Fibroblast of lung (primary cell): ENCODE results near the gene NDUFB3. TPM values are rescaled to one million over a fixed set of nuclear protein-coding genes. Genes with fewer than 3 reads are reported as not detected.

Experiments
- DNase-seq, 2 donors: peaks; one replicate each; pipeline versions ENCODE4 v3.0.0 to v3.0.0-alpha.2; 2010; ENCODE audit warnings: low read depth in 2 of 2
- H2AFZ ChIP-seq: 2 replicates; pipeline ENCODE4 v1.5.1; 2012; ENCODE audit warnings: low read length, control low read depth, inconsistent platforms
- H3K27ac ChIP-seq: 2 replicates; pipeline ENCODE4 v1.5.1; 2011; ENCODE audit warnings: low read length, control low read depth; ENCODE audit not compliant: insufficient read depth
- H3K27me3 ChIP-seq: 2 replicates; pipeline ENCODE4 v1.5.1; 2011; ENCODE audit warnings: mild to moderate bottlenecking, low read length; ENCODE audit not compliant: control insufficient read depth, insufficient read depth
- H3K36me3 ChIP-seq: 2 replicates; pipeline ENCODE4 v1.5.1; 2011; ENCODE audit warnings: low read length; ENCODE audit not compliant: control insufficient read depth, insufficient read depth
- H3K4me1 ChIP-seq: 2 replicates; pipeline ENCODE4 v1.5.1; 2011; ENCODE audit warnings: low read length; ENCODE audit not compliant: control insufficient read depth, insufficient read depth; ENCODE audit errors: extremely low read depth
- H3K4me2 ChIP-seq: 2 replicates; pipeline ENCODE4 v1.5.1; 2011; ENCODE audit warnings: low read length, control low read depth; ENCODE audit not compliant: insufficient read depth; ENCODE audit errors: extremely low read depth
- H3K4me3 ChIP-seq, 4 experiments: fragments of 200-600 bp in 1 of 4; sonication (generic) in 1 of 4; replicated peaks in 1 of 4; 2 replicates each; pipeline ENCODE4 v1.5.1; 2011 to 2016; ENCODE audit warnings: low read length in 4 of 4, low read depth in 3 of 4, mild to moderate bottlenecking in 3 of 4, control low read depth in 2 of 4, inconsistent platforms in 1 of 4, mixed read lengths in 1 of 4; ENCODE audit not compliant: insufficient read depth in 1 of 4; ENCODE audit errors: control extremely low read depth in 1 of 4
- H3K79me2 ChIP-seq: 2 replicates; pipeline ENCODE4 v1.5.1; 2012; ENCODE audit warnings: mild to moderate bottlenecking, low read length, inconsistent platforms; ENCODE audit not compliant: control insufficient read depth, insufficient read depth
- H3K9ac ChIP-seq: 2 replicates; pipeline ENCODE4 v1.5.1; 2011; ENCODE audit warnings: mild to moderate bottlenecking, low read length, control low read depth; ENCODE audit not compliant: insufficient read depth
- H3K9me3 ChIP-seq: 2 replicates; pipeline ENCODE4 v1.5.1; 2012; ENCODE audit warnings: low read depth, low read length; ENCODE audit not compliant: control insufficient read depth, insufficient read depth
- H4K20me1 ChIP-seq: 2 replicates; pipeline ENCODE4 v1.5.1; 2011; ENCODE audit warnings: low read length; ENCODE audit not compliant: control insufficient read depth, insufficient read depth; ENCODE audit errors: extremely low read depth
- EZH2 ChIP-seq: IDR thresholded peaks from 2 replicates; pipeline ENCODE4 v1.5.1; 2012; ENCODE audit warnings: low read length, control low read depth, mild to moderate bottlenecking; ENCODE audit errors: missing control alignments
- polyA plus RNA-seq, 2 donors: library from polyadenylated mRNA; depleted of rRNA in 1 of 2; stranded (reverse) in 1 of 2; unstranded in 1 of 2; fragments of >200 nt; gene quantifications; 2 replicates each; pipeline ENCODE4 v1.2.1, GENCODE V29; 2011 to 2012; ENCODE audit warnings: missing spikeins in 1 of 2
- total RNA-seq: library from RNA; depleted of rRNA; stranded (reverse); fragments of >200 nt; gene quantifications from 2 replicates; pipeline ENCODE4 v1.2.1, GENCODE V29; 2014
- TF ChIP-seq, protein P1 (sequence below), 2 donors: IDR thresholded peaks in 1 of 2; conservative IDR thresholded peaks in 1 of 2; 1 replicate in 1 of 2; 2 replicates in 1 of 2; pipeline ENCODE4 v1.5.1; 2011 to 2012; ENCODE audit warnings: low read length in 2 of 2, control low read depth in 1 of 2, inconsistent platforms in 1 of 2, low read depth in 1 of 2, mild to moderate bottlenecking in 1 of 2

The NDUFB3 gene
- total and polyA plus RNA-seq, 2 donors (not counting 1 experiment from before 2014, with no cell fraction given), result 77.5 to 121 TPM

DNA sequence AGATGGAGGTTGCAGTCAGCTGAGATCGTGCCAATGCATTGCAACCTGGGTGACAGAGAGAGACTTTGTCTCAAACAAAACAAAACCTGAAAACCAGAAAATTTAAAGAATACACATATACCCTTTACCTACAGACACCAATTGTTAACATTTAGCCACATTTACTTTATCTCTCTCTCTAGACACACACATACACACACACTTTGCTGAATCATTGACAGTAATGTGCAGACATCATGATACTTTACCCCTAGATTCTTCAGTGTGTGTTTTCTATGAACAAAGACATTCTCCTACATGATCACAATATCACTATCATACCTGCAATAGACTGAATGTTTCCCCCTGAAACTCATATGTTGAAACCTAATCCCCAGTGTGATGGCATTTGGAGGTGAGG is 34.0 kb downstream of the NDUFB3 start:
- no peak for TF ChIP-seq EZH2
- TF ChIP-seq, protein P1, sequence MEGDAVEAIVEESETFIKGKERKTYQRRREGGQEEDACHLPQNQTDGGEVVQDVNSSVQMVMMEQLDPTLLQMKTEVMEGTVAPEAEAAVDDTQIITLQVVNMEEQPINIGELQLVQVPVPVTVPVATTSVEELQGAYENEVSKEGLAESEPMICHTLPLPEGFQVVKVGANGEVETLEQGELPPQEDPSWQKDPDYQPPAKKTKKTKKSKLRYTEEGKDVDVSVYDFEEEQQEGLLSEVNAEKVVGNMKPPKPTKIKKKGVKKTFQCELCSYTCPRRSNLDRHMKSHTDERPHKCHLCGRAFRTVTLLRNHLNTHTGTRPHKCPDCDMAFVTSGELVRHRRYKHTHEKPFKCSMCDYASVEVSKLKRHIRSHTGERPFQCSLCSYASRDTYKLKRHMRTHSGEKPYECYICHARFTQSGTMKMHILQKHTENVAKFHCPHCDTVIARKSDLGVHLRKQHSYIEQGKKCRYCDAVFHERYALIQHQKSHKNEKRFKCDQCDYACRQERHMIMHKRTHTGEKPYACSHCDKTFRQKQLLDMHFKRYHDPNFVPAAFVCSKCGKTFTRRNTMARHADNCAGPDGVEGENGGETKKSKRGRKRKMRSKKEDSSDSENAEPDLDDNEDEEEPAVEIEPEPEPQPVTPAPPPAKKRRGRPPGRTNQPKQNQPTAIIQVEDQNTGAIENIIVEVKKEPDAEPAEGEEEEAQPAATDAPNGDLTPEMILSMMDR (conservative IDR thresholded peaks at IDR 0.05 in 1 of 2, IDR thresholded peaks at IDR 0.05 in 1 of 2; ENCODE audit: low read depth in 1 of 2, low read length in 2 of 2), result no peak
- Histone ChIP-seq H3K4me3 (no peak overlapping the region), H3K4me2 (no peak overlapping the region), H3K9me3 (no peaks in the 10 kb centered on the region), H4K20me1 (no peaks in the 10 kb centered on the region), H3K27me3 (no peaks in the 10 kb centered on the region), H3K4me1 (no peaks in the 10 kb centered on the region), H3K79me2 (no peaks in the 10 kb centered on the region), H3K27ac (no peak overlapping the region), H2AFZ (no peak overlapping the region), H3K9ac (no peak overlapping the region), H3K36me3 (no peaks in the 10 kb centered on the region)
- DNase-seq, result no peak

- TF ChIP-seq, protein P1 (conservative IDR thresholded peaks at IDR 0.05 in 1 of 2, IDR thresholded peaks at IDR 0.05 in 1 of 2; ENCODE audit: low read depth in 1 of 2, low read length in 2 of 2), result no peak
- TF ChIP-seq EZH2, result no peak
Measured at GRCh38 chr2:201107624-201108023, 35.8 kb downstream of the NDUFB3 start.

GRCh38 chr2:201108341-201108740 is 36.5 kb downstream of the NDUFB3 start:
- Histone ChIP-seq H3K4me3 (no peak overlapping the region), H3K9me3 (no peaks in the 10 kb centered on the region), H3K27ac (no peak overlapping the region), H3K36me3 (no peaks in the 10 kb centered on the region), H3K9ac (no peak overlapping the region), H4K20me1 (no peaks in the 10 kb centered on the region), H3K79me2 (no peaks in the 10 kb centered on the region), H3K27me3 (no peaks in the 10 kb centered on the region), H2AFZ (no peak overlapping the region), H3K4me1 (no peaks in the 10 kb centered on the region), H3K4me2 (no peak overlapping the region)
- TF ChIP-seq EZH2, result no peak
- TF ChIP-seq, protein P1 (conservative IDR thresholded peaks at IDR 0.05 in 1 of 2, IDR thresholded peaks at IDR 0.05 in 1 of 2; ENCODE audit: low read depth in 1 of 2, low read length in 2 of 2), result no peak
- DNase-seq, result no peak

More at GRCh38 chr2:201107624-201108023, 35.8 kb downstream of the NDUFB3 start:
- H3K36me3 ChIP-seq, result no peaks in the 10 kb centered on the region
- no peaks in the 10 kb centered on the region for H3K27me3 ChIP-seq
- no peak overlapping the region for H3K4me2 ChIP-seq
- no peak overlapping the region for H3K4me3 ChIP-seq
- DNase-seq, result no peak
- no peaks in the 10 kb centered on the region for H3K4me1 ChIP-seq
- H3K79me2 ChIP-seq, result no peaks in the 10 kb centered on the region
- no peak overlapping the region for H3K27ac ChIP-seq
- H3K9me3 ChIP-seq, result no peaks in the 10 kb centered on the region
- no peak overlapping the region for H3K9ac ChIP-seq
- H4K20me1 ChIP-seq, result no peaks in the 10 kb centered on the region
- no peak overlapping the region for H2AFZ ChIP-seq
